Tibial nerve (tissue), 3 donors: ENCODE results near the gene SIGLEC6.

ENCODE experiments used
- CTCF ChIP-seq, 5 experiments: fragments of 200-600 bp in 3 of 5; fragments of 450-650 bp in 2 of 5; sonication (generic) in 3 of 5; IDR thresholded peaks; one replicate each; pipeline ENCODE4 v1.5.1; 2016 to 2019; ENCODE audit warnings: antibody characterized with exemption in 5 of 5, mild to moderate bottlenecking in 3 of 5, moderate library complexity in 2 of 5
- POLR2A ChIP-seq, 2 donors: fragments of 450-650 bp; IDR thresholded peaks; one replicate each; pipeline ENCODE4 v1.6.1; 2017; ENCODE audit warnings: antibody characterized with exemption in 2 of 2, mild to moderate bottlenecking in 2 of 2, moderate library complexity in 2 of 2

- TF ChIP-seq CTCF (IDR thresholded peaks at IDR 0.05) (no peak), POLR2A (IDR thresholded peaks at IDR 0.05) (no peak)
Observed at GRCh38 chr19:51572410-51572809, 40.9 kb upstream of the SIGLEC6 start.
